K562 (cell line): ENCODE results near the gene IDI1. TPM values are rescaled to one million over a fixed set of nuclear protein-coding genes. Genes with fewer than 3 reads are reported as not detected.

ENCODE experiments used
- ATAC-seq: fragments of 200-7000 bp; cut with Tn5 transposase; 3 replicates; pipeline ENCODE4 v1.9.1; 2020; ENCODE audit warnings: moderate library complexity
- BruUV-seq: library from RNA; stranded (reverse); fragments of 400-500 nt; replicated peaks from 2 replicates; lab custom pipeline; 2021; lab: Mats Ljungman, UMichigan
- CTCF ChIA-PET: fragments of 300-600 bp; formaldehyde crosslinking; extraction: SDS; loops from one replicate; lab custom pipeline; 2021; ENCODE audit warnings: low intra/inter-chr PET ratio; lab: Yijun Ruan, JAX
- POLR2A ChIA-PET: fragments of 300-600, 350-650 bp; sonication (Branson Sonifier 250); formaldehyde crosslinking; extraction: SDS; loops from one replicate; lab custom pipeline; 2021; ENCODE audit warnings: antibody characterized with exemption, inconsistent platforms; lab: Yijun Ruan, JAX
- DNase-seq, 4 experiments: peaks; one replicate each; pipeline versions ENCODE4 v3.0.0 to v3.0.0-alpha.2; 2011 to 2018; ENCODE audit warnings: low spot score in 3 of 4, mixed read lengths in 3 of 4; ENCODE audit errors: extremely low read depth in 1 of 4
- FAIRE-seq: peaks from 2 replicates; lab custom pipeline; 2011; peaks lifted over from hg19 to GRCh38; lab: Jason Lieb, UNC
- H2AFZ ChIP-seq: 2 replicates; pipeline ENCODE4 v1.6.0; 2011; ENCODE audit warnings: low read depth, low read length, control low read depth, inconsistent platforms
- H3K27ac ChIP-seq: fragments of 200-600 bp; 3 replicates; pipeline ENCODE4 v1.8.0; 2011; ENCODE audit warnings: low read depth, mild to moderate bottlenecking, control low read depth, inconsistent platforms, low read length, moderate library complexity, mixed read lengths; ENCODE audit errors: extremely low read depth
- H3K27me3 ChIP-seq, 2 experiments: fragments of 300-600 bp in 1 of 2; 2 replicates in 1 of 2; 3 replicates in 1 of 2; pipeline versions ENCODE4 v1.6.0 to v1.8.0; 2011; ENCODE audit warnings: inconsistent platforms in 2 of 2, low read length in 2 of 2, mild to moderate bottlenecking in 1 of 2, mixed read lengths in 1 of 2, moderate library complexity in 1 of 2; ENCODE audit not compliant: control insufficient read depth in 2 of 2, insufficient read depth in 2 of 2
- H3K36me3 ChIP-seq: fragments of 300-600 bp; 3 replicates; pipeline ENCODE4 v1.8.0; 2011; ENCODE audit warnings: mild to moderate bottlenecking, low read length, inconsistent platforms; ENCODE audit not compliant: control insufficient read depth, insufficient read depth
- H3K4me1 ChIP-seq, 2 experiments: fragments of 200-600 bp in 1 of 2; replicated peaks in 1 of 2; 2 replicates in 1 of 2; 3 replicates in 1 of 2; pipeline versions ENCODE4 v1.5.1 to v1.8.0; 2011; ENCODE audit warnings: inconsistent platforms in 2 of 2, low read length in 2 of 2, mild to moderate bottlenecking in 1 of 2, mixed read lengths in 1 of 2, moderate library complexity in 1 of 2; ENCODE audit not compliant: control insufficient read depth in 2 of 2, insufficient read depth in 2 of 2
- H3K4me2 ChIP-seq: 2 replicates; pipeline ENCODE4 v1.6.1; 2011; ENCODE audit warnings: low read length, control low read depth, inconsistent platforms, mixed read lengths; ENCODE audit not compliant: insufficient read depth
- H3K4me3 ChIP-seq: fragments of 200-600 bp; sonication (generic), shearing (Covaris generic); 2 replicates; pipeline ENCODE4 v1.5.1; 2016; ENCODE audit warnings: control low read depth, inconsistent platforms
- H3K79me2 ChIP-seq: fragments of 200-600 bp; 3 replicates; pipeline ENCODE4 v1.8.0; 2011; ENCODE audit warnings: low read length, inconsistent platforms; ENCODE audit not compliant: control insufficient read depth, insufficient read depth
- H3K9ac ChIP-seq, 2 experiments: 2 replicates each; pipeline versions ENCODE4 v1.6.0 to v1.6.1; 2011; ENCODE audit warnings: low read depth in 2 of 2, low read length in 2 of 2, control low read depth in 1 of 2, inconsistent platforms in 1 of 2, mild to moderate bottlenecking in 1 of 2, mixed read lengths in 1 of 2; ENCODE audit not compliant: insufficient read depth in 1 of 2
- H3K9me1 ChIP-seq: one replicate; pipeline ENCODE4 v1.6.0; 2011; ENCODE audit warnings: inconsistent platforms, mild to moderate bottlenecking, low read length, moderate library complexity; ENCODE audit not compliant: control insufficient read depth, insufficient read depth
- H3K9me3 ChIP-seq: replicated peaks from 2 replicates; pipeline ENCODE4 v1.5.1; 2011; ENCODE audit warnings: low read depth, low read length, inconsistent platforms; ENCODE audit not compliant: control insufficient read depth, insufficient read depth
- H4K20me1 ChIP-seq: replicated peaks from 2 replicates; pipeline ENCODE4 v1.6.1; 2011; ENCODE audit warnings: low read length, inconsistent platforms, mixed read lengths; ENCODE audit not compliant: control insufficient read depth, insufficient read depth
- ATF3 ChIP-seq, 2 experiments: fragments of 450-650 bp in 1 of 2; sonication (generic) in 1 of 2; formaldehyde crosslinking in 1 of 2; IDR thresholded peaks in 1 of 2; conservative IDR thresholded peaks in 1 of 2; 2 replicates each; pipeline versions ENCODE4 v1.6.1 to v1.8.1; 2016 to 2023; ENCODE audit warnings: mild to moderate bottlenecking in 2 of 2, moderate library complexity in 2 of 2, inconsistent platforms in 1 of 2, missing genetic modification reagents in 1 of 2
- CC2D1A ChIP-seq: fragments of 450-650 bp; IDR thresholded peaks from 2 replicates; pipeline ENCODE4 v1.6.1; 2017; ENCODE audit warnings: mild to moderate bottlenecking
- EP400 ChIP-seq: fragments of 450-650 bp; IDR thresholded peaks from 2 replicates; pipeline ENCODE4 v1.6.1; 2017; ENCODE audit warnings: antibody characterized with exemption, mild to moderate bottlenecking, moderate library complexity
- FOXP1 ChIP-seq: sonication (generic); formaldehyde crosslinking; IDR thresholded peaks from 2 replicates; pipeline ENCODE4 v1.8.0; 2022; ENCODE audit warnings: mild to moderate bottlenecking, missing genetic modification reagents
- HDAC1 ChIP-seq, 2 experiments: fragments of 450-650 bp; IDR thresholded peaks; 2 replicates each; pipeline ENCODE4 v1.6.1; 2016 to 2017; ENCODE audit warnings: inconsistent platforms in 1 of 2, mild to moderate bottlenecking in 1 of 2, moderate library complexity in 1 of 2
- LARP7 ChIP-seq: fragments of 450-650 bp; IDR thresholded peaks from 2 replicates; pipeline ENCODE4 v1.6.1; 2016
- MEIS2 ChIP-seq: fragments of 450-650 bp; IDR thresholded peaks from 2 replicates; pipeline ENCODE4 v1.6.1; 2014; ENCODE audit warnings: mild to moderate bottlenecking; ENCODE audit not compliant: partially characterized antibody
- NKRF ChIP-seq: fragments of 450-650 bp; IDR thresholded peaks from 2 replicates; pipeline ENCODE4 v1.6.1; 2016; ENCODE audit warnings: borderline replicate concordance
- PRPF4 ChIP-seq: fragments of 200-400 bp; formaldehyde crosslinking; IDR thresholded peaks from one replicate; pipeline ENCODE4 v1.6.1; 2017; ENCODE audit warnings: low read length, low read depth, mild to moderate bottlenecking; ENCODE audit not compliant: insufficient read depth, poor library complexity, severe bottlenecking
- RBFOX2 ChIP-seq: fragments of 200-400 bp; formaldehyde crosslinking; IDR thresholded peaks from 2 replicates; pipeline ENCODE4 v1.6.1; 2017; ENCODE audit warnings: low read depth, mild to moderate bottlenecking, low read length, moderate library complexity
- RBM39 ChIP-seq: fragments of 200-400 bp; formaldehyde crosslinking; optimal IDR thresholded peaks from 2 replicates; pipeline ENCODE3; 2018; ENCODE audit warnings: low read depth, low read length
- SIN3A ChIP-seq, 2 experiments: fragments of 150-350 bp in 1 of 2; IDR thresholded peaks; 2 replicates each; pipeline ENCODE4 v1.6.1; 2011 to 2016; ENCODE audit warnings: borderline replicate concordance in 2 of 2, low read depth in 2 of 2, low read length in 2 of 2, mild to moderate bottlenecking in 2 of 2, moderate library complexity in 2 of 2; ENCODE audit not compliant: control insufficient read depth in 1 of 2
- SPI1 ChIP-seq: IDR thresholded peaks from 2 replicates; pipeline ENCODE4 v1.6.1; 2011; ENCODE audit warnings: low read depth, low read length, control low read depth, borderline replicate concordance
- YY1 ChIP-seq, 3 experiments: IDR thresholded peaks; 2 replicates each; pipeline ENCODE4 v1.6.1; 2011; ENCODE audit warnings: low read length in 2 of 3, mild to moderate bottlenecking in 2 of 3, moderate library complexity in 2 of 3, borderline replicate concordance in 1 of 3, control low read depth in 1 of 3, low read depth in 1 of 3; ENCODE audit not compliant: insufficient read depth in 3 of 3, insufficient replicate concordance in 2 of 3, control insufficient read depth in 1 of 3, insufficient read length in 1 of 3; ENCODE audit errors: extremely low read depth in 1 of 3
- ZBTB43 ChIP-seq: sonication (generic); formaldehyde crosslinking; IDR thresholded peaks from 2 replicates; pipeline ENCODE4 v1.8.0; 2023; ENCODE audit warnings: mild to moderate bottlenecking, missing genetic modification reagents
- ZNF589 ChIP-seq: fragments of 200-800 bp; sonication (Bioruptor generic); IDR thresholded peaks from 2 replicates; pipeline ENCODE4 v1.6.1; 2016; ENCODE audit warnings: low read depth, missing genetic modification characterization, missing compliant biosample characterization
- WGBS: fragments of 100-300 bp; shearing (Covaris generic); methylation state at CpG from one replicate; pipeline ENCODE4 v1.1.6; 2016; ENCODE audit warnings: low coverage, mixed read lengths; ENCODE audit not compliant: insufficient coverage; ENCODE audit errors: missing lambda C conversion rate; 5-methylcytosine and 5-hydroxymethylcytosine counted together
- in situ Hi-C: fragments of 300-500 bp; cut with MboI; formaldehyde crosslinking; loops from 4 replicates; pipeline ENCODE4 v1.15.0; 2018; ENCODE audit warnings: inconsistent platforms, mixed read lengths
- intact Hi-C: fragments of 100-400 bp; cut with micrococcal nuclease; formaldehyde crosslinking; loops from 2 replicates; pipeline ENCODE4 v1.14.2; 2022
- polyA plus RNA-seq, 8 experiments: library from polyadenylated mRNA; depleted of rRNA in 4 of 8; stranded (reverse) in 5 of 8; unstranded in 3 of 8; fragments of >200 nt; fragmentation: Nextera tagmentation in 2 of 8; fragmentation: Illumina TruSeq in 1 of 8; extraction: Ambion mirVana in 2 of 8; extraction: Trizol in 1 of 8; gene quantifications; 2 replicates each; pipeline versions ENCODE4 v1.2.1 to v1.2.3, GENCODE V29; 2011 to 2014; ENCODE audit warnings: inconsistent platforms in 1 of 8, missing spikeins in 1 of 8
- total RNA-seq, 7 experiments: library from RNA; depleted of rRNA in 6 of 7; stranded (reverse); fragments of >200 nt in 6 of 7; fragmentation: Illumina TruSeq in 2 of 7; extraction: Trizol in 2 of 7; gene quantifications; 2 replicates each; pipeline versions ENCODE4 v1.2.1 to v1.2.3, GENCODE V29; 2011 to 2021; ENCODE audit warnings: low replicate concordance in 1 of 7

Gene IDI1
- total and polyA plus RNA-seq, 9 of the 15 experiments (the other 6 are each of a cell fraction or from before 2014, with no cell fraction given), result 70.0 to 265 (median 119) TPM

- Histone ChIP-seq H3K4me1 (peaks cover 12 to 15% of the 10 kb centered on the region in 2 experiments; a peak in 4 of 5 replicates), H4K20me1 (no peaks in the 10 kb centered on the region; the same call in 1 of the 2 replicates), H3K79me2 (peaks cover 84% of the 10 kb centered on the region), H3K27ac (peak overlapping the region; percentile 97), H3K4me2 (peak overlapping the region; percentile 82), H3K9ac (peak overlapping the region; percentile 86 to 90), H3K9me1 (no peaks in the 10 kb centered on the region), H3K36me3 (peaks cover 40% of the 10 kb centered on the region), H3K27me3 (no peaks in the 10 kb centered on the region), H3K9me3 (no peaks in the 10 kb centered on the region), H2AFZ (peak overlapping the region; percentile 90), H3K4me3 (peak overlapping the region; percentile 94)
- peak; percentile 65 for FAIRE-seq
- ATAC-seq, result peak; percentile 52
- in situ Hi-C loops, result no loop called here
- BruUV-seq, result no TSS peak
- DNase-seq, result peak in 2 of 4 experiments; percentile 42 to 56
- intact Hi-C loops, result loop anchor here (10.0 kb wide), 1 partner anchor 122 kb away; the partner anchor contains the start of gene LARP4B
- 2% methylated on average over 9 of the region's 26 CpGs for WGBS
- ChIA-PET POLR2A (interaction anchor here (1.1 to 1.2 kb wide), 2 partner anchors 8 to 10 kb away, joined by 4 to 5 read pairs; partner anchors contain the start of gene IDI1), CTCF (no interaction called here)
- TF ChIP-seq PRPF4 (peak; percentile 12), FOXP1 (CRISPR knock-in tag) (no peak), CC2D1A (no peak), ZBTB43 (CRISPR knock-in tag) (no peak), NKRF (0 out of 2 replicates have a peak, but pooled peaks have one; percentile 61), ZNF589 (CRISPR knock-in tag) (no peak), SPI1 (peak; percentile 68; the same call in 1 of the 2 replicates), SIN3A (IDR thresholded peaks at IDR 0.05; ENCODE audit: borderline replicate concordance in 2 of 2, control insufficient read depth in 1 of 2, low read depth in 2 of 2, low read length in 2 of 2) (0 out of 4 replicates have a peak, but pooled peaks of 1 of the 2 experiments have one; percentile 22), ATF3 (IDR thresholded peaks at IDR 0.05) (no peak), ATF3 (CRISPR knock-in tag; conservative IDR thresholded peaks at IDR 0.05) (no peak), YY1 (IDR thresholded peaks at IDR 0.05; ENCODE audit: borderline replicate concordance in 1 of 3, control insufficient read depth in 1 of 3, extremely low read depth in 1 of 3, insufficient read depth in 3 of 3, insufficient read length in 1 of 3, insufficient replicate concordance in 2 of 3, low read depth in 1 of 3, low read length in 2 of 3) (peak in 1 of 3 experiments; percentile 71), HDAC1 (IDR thresholded peaks at IDR 0.05) (0 out of 4 replicates have a peak, but pooled peaks of 1 of the 2 experiments have one; percentile 4), RBM39 (no peak), LARP7 (no peak), MEIS2 (peak; percentile 57), EP400 (no peak), RBFOX2 (no peak)
These were observed 8.3 kb upstream of the IDI1 start for GRCh38 chr10:1057106-1057657.
